ENCODE data around the gene BAHD1. TPM values are rescaled to one million over a fixed set of nuclear protein-coding genes. Genes with fewer than 3 reads are reported as not detected.

BAHD1 gene
- total and polyA plus RNA-seq, 2 donors (not counting 3 experiments of a cell fraction or from before 2014, with no cell fraction given) = 6.3 to 19.1 TPM

DNA sequence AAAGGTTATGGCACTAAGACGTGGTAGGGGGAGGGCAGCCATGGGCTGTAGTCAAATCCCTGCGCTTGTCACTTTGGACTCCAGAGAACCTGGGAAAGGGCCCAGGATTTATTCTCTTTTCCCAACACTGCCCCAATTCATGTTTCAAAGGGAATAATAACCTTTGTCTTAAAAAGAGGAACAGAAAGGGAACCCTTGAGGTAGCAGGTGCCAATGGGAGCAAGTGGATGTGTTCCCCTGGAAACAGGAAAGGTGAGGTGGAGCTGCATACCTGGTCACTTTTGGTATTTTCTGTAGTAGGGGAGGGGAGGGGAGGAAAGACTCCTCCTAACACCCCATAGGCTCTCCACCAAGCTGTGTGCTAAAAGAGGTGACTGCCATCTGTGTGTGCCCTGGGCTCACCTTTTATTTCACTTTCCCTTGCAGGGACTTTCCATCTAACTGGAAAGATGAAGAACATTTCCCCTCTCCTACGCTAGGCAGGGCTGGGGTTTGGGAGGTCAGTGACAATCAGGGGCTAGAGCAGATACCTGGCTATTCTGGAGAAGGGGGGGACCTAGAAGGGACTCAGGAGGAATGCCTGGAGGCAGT lies 23.9 kb downstream of the BAHD1 start:
- H3K9me1 ChIP-seq (replicated peaks; ENCODE audit: control insufficient read depth, extremely low read depth, insufficient read depth, low read length) = no peaks in the 10 kb centered on the region
- no peaks in the 10 kb centered on the region for H3K79me2 ChIP-seq (ENCODE audit: control insufficient read depth, insufficient read depth, low read length)
- no peaks in the 10 kb centered on the region for H3K4me1 ChIP-seq (ENCODE audit: control insufficient read depth, extremely low read depth, insufficient read depth, low read length)
- H3K36me3 ChIP-seq (ENCODE audit: control insufficient read depth in 2 of 2, extremely low read depth in 1 of 2, insufficient read depth in 2 of 2, low read length in 2 of 2) = peaks cover 0 to 25% of the 10 kb centered on the region in 2 experiments
- H3K9me3 ChIP-seq (replicated peaks; ENCODE audit: control insufficient read depth, insufficient read depth, low read length) = no peaks in the 10 kb centered on the region
- CTCF ChIA-PET = no interaction called here
- H3K4me2 ChIP-seq (ENCODE audit: insufficient read depth, low read length) = no peak overlapping the region
- dilution Hi-C loops (cut with MboI; ENCODE audit: extremely low pct_ligation_motif_present, low sequenced_read_pairs) (no loop called here), intact Hi-C loops (cut with micrococcal nuclease) (no loop called here)
- H3K27ac ChIP-seq (ENCODE audit: insufficient read depth, low read depth, low read length) = no peak overlapping the region
- no peak overlapping the region for H3K4me3 ChIP-seq (replicated peaks in 1 of 3; ENCODE audit: insufficient read depth in 1 of 3, low read depth in 1 of 3, low read length in 3 of 3)
- H2AFZ ChIP-seq (ENCODE audit: low read depth, low read length) = no peak overlapping the region
- H4K20me1 ChIP-seq (replicated peaks; ENCODE audit: control insufficient read depth, extremely low read depth, insufficient read depth, low read length) = no peaks in the 10 kb centered on the region
- no peak for DNase-seq (ENCODE audit: low read depth, low spot score)
- BruUV-seq (replicated peaks) = no TSS peak
- POLR2A ChIA-PET = no interaction called here
- no peak overlapping the region for H3K9ac ChIP-seq (replicated peaks; ENCODE audit: extremely low read depth, insufficient read depth, low read length)
- TF ChIP-seq FOS (IDR thresholded peaks at IDR 0.05; ENCODE audit: borderline replicate concordance, insufficient read depth, low read length) (no peak), MYC (IDR thresholded peaks at IDR 0.05; ENCODE audit: low read depth, low read length) (no peak), POLR2A (IDR thresholded peaks at IDR 0.05; ENCODE audit: low read depth, low read length) (no peak), POLR2AphosphoS5 (IDR thresholded peaks at IDR 0.05; ENCODE audit: insufficient read depth, low read depth, low read length) (no peak), GATA2 (IDR thresholded peaks at IDR 0.05; ENCODE audit: insufficient read depth, insufficient read length, low read depth, low read length) (no peak), JUN (IDR thresholded peaks at IDR 0.05; ENCODE audit: borderline replicate concordance, insufficient read depth, insufficient read length, low read depth) (no peak), EZH2 (IDR thresholded peaks at IDR 0.05; ENCODE audit: borderline replicate concordance, low read depth, low read length, severe bottlenecking) (no peak)
- TF ChIP-seq, protein P1, sequence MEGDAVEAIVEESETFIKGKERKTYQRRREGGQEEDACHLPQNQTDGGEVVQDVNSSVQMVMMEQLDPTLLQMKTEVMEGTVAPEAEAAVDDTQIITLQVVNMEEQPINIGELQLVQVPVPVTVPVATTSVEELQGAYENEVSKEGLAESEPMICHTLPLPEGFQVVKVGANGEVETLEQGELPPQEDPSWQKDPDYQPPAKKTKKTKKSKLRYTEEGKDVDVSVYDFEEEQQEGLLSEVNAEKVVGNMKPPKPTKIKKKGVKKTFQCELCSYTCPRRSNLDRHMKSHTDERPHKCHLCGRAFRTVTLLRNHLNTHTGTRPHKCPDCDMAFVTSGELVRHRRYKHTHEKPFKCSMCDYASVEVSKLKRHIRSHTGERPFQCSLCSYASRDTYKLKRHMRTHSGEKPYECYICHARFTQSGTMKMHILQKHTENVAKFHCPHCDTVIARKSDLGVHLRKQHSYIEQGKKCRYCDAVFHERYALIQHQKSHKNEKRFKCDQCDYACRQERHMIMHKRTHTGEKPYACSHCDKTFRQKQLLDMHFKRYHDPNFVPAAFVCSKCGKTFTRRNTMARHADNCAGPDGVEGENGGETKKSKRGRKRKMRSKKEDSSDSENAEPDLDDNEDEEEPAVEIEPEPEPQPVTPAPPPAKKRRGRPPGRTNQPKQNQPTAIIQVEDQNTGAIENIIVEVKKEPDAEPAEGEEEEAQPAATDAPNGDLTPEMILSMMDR (IDR thresholded peaks at IDR 0.05; ENCODE audit: extremely low read depth in 1 of 2, insufficient read depth in 1 of 2, low read depth in 1 of 2, low read length in 2 of 2) = no peak
- TF ChIP-seq, protein P2, sequence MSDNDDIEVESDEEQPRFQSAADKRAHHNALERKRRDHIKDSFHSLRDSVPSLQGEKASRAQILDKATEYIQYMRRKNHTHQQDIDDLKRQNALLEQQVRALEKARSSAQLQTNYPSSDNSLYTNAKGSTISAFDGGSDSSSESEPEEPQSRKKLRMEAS (IDR thresholded peaks at IDR 0.05; ENCODE audit: insufficient read depth, insufficient read length) = no peak
- no peaks in the 10 kb centered on the region for H3K27me3 ChIP-seq (ENCODE audit: control insufficient read depth in 2 of 2, insufficient read depth in 2 of 2, low read length in 2 of 2)
- no peak for FAIRE-seq
